ENCODE measurements around the gene DUOX2.

DNA sequence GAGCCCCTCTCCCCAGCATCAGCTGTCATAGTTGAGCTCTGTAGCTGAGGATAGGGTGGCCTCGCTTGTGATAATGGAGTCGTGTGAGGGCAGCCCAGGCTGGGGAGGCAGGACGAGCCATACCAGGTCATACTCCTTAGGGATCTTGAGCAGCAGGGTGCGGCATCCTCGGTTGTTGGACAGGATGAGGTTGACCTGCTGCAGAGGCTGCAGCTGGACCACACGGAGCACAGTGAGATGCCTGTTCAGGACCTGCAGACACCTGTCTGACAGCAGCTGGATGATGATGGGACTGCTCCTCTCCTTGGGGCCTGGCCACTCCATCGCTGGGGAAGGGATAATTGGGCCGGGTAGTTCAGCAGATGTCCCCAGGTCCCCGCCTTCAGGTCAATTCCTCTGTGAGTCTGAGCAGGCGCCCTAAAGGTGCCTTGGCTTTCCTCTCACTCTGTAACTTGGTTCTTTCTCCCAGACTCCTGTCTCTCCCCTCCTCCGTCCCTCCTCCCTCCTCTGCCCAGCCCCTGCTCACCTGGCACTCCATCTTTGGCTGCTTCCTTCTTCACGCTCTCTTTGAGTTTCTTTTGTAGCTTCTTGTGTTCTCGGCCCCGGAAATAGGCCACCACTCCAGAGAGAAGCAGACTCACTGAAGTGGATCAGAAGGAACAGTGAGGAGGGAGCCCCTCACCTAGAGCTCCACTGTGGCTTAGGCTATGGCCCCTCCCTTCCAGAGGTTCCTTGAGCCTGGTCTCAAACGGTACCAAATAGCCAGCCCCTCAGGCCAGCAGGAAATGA is 7.8 kb downstream of the DUOX2 start:
- no peak for TF ChIP-seq POLR2A (IDR thresholded peaks at IDR 0.05)
- no peak for TF ChIP-seq CTCF (IDR thresholded peaks at IDR 0.05)

Data from lower leg skin (tissue), 3 donors.